Activated naive CD4-positive, alpha-beta T cell treated with anti-CD3 and anti-CD28 coated beads, Interleukin-2, amount 50 U/mL, for 72 hours (primary cell): Measurements from ENCODE around the gene GRK1. TPM values are rescaled to one million over a fixed set of nuclear protein-coding genes. Genes with fewer than 3 reads are reported as not detected.
A peak's percentile ranks its signal among the peaks of the same experiment; 100 is the strongest.

Experiments used
- ATAC-seq, 2 donors: fragments of 150-1000 bp; cut with Tn5 transposase; 2 replicates each; pipeline ENCODE4 v1.10.0; 2021; ENCODE audit warnings: mild to moderate bottlenecking in 2 of 2, moderate library complexity in 2 of 2
- DNase-seq, 2 donors: peaks; one replicate each; pipeline ENCODE4 v3.0.0; 2021 to 2022; ENCODE audit warnings: low spot score in 2 of 2
- H3K27ac Mint-ChIP-seq, 2 donors: one replicate each; pipeline ENCODE4 v1.8.0; 2022; ENCODE audit warnings: mild to moderate bottlenecking in 2 of 2, mixed read lengths in 2 of 2
- H3K36me3 Mint-ChIP-seq, 2 donors: one replicate each; pipeline ENCODE4 v1.8.0; 2022; ENCODE audit warnings: mixed read lengths in 2 of 2
- H3K9me3 Mint-ChIP-seq, 2 donors: one replicate each; pipeline ENCODE4 v1.8.0; 2022; ENCODE audit warnings: mixed read lengths in 2 of 2
- total RNA-seq, 2 donors: library from RNA; stranded (reverse); gene quantifications; one replicate each; pipeline ENCODE4 v1.2.3, GENCODE V29; 2022

GRK1 gene
- total RNA-seq, 2 donors from 2014 or later: 0.23 TPM; not detected in 1

DNA sequence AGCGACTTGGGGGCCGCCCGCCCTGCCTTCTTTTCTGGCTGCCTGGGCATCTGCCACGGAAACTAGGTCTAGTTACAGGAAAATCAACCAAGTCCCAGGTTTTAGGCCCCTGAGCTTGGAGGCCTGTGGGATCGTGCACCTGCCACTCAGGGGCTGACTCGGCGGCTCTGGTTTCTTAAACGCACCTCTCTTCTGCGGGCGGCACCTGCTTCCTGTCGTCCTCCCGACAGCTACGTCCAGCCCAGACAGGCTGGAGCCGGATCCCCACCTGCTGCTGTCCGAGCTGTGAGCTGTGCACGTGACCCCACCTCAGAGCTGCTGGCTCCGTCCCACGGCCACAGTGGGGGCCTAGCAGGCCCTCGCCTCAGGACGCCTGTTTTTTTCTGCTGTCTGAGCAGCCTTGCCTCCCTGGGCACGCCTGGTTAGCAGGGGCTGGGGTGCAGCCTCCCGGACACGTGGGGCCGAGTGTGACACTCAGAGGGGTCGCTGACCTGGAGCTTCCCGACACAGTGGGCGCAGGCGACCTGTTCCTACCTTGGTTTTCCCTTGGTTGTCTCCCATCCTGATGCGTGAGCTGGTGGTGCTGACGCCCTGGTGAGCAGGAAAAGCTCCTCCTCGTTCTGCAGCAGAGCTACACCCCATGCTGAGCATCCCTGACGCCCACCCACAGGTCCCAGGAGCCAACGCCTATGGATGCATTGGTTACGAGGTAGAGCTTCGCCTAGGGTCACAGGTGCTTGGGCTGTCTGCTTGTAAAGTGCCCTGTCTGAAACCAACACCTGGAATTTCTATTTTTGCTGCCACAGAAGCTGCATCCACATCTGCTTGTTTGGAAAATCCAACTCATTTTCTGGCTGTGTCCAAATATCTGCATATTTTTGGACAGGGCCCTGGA lies 109.5 kb downstream of the GRK1 start:
- DNase-seq: peak in 1 of 2 donors; percentile 47
- no peak for ATAC-seq
- Mint-ChIP-seq H3K9me3 (no peaks in the 10 kb centered on the region), H3K36me3 (no peaks in the 10 kb centered on the region), H3K27ac (no peak overlapping the region)

DNA sequence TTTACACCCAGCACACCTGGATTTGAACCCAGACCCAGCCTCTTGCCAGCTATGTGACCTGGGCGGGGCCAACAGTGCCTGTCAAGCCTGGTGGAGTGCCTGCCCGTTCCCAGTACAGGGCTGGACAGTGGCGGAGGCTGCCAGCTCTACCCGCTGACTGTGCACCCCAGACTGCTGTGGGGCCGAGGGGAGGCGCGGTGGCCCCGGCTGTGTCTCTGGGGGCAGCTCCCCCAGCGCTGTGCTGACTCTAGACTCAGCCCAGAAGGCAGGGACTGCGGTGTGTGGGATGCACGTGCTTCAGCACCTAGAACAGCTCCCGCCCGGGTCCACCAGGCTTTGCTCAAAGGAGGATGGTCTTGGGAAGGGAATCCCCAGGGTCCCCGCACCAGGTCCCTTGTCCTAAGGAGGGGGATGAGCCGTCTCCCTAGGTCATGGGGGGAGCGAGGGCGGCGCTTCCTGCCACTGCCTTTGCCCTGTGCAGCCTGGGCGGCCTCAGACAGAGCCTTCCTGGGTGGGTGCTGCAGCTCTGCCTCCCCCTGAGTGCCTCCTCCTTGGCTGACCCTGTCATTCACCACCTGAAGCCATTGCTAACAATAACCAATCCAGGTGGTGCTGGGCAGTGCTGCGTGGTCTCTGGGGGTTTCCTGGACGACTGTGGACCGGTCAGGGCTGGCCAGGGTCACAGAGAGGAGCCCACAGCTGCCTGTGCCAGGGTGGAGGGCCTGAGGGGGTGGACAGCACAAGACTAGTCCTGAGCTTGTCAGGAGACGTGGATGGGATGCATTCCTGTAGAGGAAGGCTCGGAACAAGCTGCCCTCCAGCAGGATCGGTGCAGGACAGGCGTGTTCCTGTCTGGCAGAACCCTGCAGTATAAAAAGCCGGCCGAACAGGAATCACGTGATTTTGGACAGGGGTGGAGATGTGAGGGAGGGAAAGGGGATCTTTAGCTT lies 110.6 kb downstream of the GRK1 start:
- peak in 1 of 2 donors; percentile 35 for ATAC-seq
- Mint-ChIP-seq H3K27ac (no peak overlapping the region), H3K36me3 (no peaks in the 10 kb centered on the region), H3K9me3 (no peaks in the 10 kb centered on the region)
- DNase-seq: peak in 1 of 2 donors; percentile 40

DNA sequence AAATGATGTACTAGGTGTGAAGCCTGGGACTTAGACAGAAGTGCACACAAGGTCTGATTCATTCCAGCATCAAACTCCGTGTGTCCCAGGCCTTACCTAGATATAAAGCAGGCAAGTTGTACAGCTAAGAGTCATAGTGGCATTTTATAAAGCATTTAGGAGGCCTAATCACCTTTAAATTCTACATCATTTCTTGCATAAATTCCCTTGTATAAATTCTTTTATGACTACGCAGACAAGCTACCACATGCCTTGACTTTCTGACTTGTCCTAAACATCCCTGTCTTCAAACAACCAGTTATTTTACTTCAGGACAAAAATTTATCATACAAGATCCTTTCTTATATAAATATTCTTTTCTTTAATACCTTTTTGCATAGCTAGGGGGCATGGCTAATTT lies 114.6 kb downstream of the GRK1 start:
- Mint-ChIP-seq H3K9me3 (no peaks in the 10 kb centered on the region), H3K36me3 (no peaks in the 10 kb centered on the region), H3K27ac (no peak overlapping the region)
- ATAC-seq: no peak
- DNase-seq: no peak

DNA sequence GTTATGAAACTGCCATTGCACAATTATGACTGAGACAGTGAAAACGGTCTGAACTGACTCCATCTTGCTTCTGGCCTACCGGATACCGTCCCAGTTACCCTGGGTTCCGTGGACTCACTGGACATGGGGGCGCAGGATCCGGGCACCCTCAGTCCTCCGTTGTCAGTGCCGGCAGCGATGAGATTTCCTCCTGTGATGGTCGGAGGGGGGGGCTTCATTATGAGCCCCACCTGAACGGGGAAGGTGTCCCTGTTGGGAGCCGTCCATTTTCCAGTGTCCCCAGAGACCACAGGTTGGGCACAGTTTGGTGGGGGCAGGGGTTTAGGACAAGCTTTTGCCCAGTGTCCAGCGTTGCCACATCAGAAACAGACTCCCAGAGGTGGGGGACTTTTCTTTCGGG lies 115.5 kb downstream of the GRK1 start:
- Mint-ChIP-seq H3K27ac (no peak overlapping the region), H3K9me3 (no peaks in the 10 kb centered on the region), H3K36me3 (no peaks in the 10 kb centered on the region)
- ATAC-seq: no peak
- no peak for DNase-seq

DNA sequence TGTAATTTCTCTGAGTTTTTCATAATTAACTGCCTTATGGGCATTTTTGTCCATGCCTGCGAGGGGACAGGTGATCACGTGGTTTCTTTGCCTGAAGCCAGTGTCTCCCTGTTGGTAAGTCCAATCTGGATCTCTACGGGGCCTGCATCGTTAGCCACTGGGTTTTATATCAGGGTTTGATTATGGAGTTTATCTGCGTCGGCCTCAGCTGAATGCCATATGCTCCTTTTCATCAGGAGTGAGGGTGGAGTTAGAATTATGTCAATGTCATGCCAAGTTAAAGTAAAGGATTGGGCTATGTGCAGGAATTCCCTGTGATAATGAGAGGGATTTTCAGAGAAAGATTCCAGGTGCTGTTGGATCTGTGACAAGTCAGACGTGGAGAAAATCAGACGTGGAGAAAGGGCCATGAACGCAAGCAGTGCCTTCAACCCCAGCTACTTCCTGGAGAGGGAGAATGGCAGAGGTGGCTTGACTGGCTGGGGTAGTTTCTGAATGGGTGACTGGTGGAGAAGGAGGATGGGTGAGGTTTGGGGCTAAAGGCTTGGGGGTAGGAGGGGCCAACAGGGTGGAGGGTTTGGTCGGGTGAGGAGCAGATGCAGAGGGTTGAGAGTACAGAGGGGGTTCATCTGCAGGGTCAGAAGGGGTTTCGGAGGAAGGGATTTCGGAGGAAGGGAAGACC lies 116.3 kb downstream of the GRK1 start:
- no peak for ATAC-seq
- Mint-ChIP-seq H3K36me3 (no peaks in the 10 kb centered on the region), H3K9me3 (no peaks in the 10 kb centered on the region), H3K27ac (peak overlapping the region in 1 of 2 donors; percentile 44)
- peak in 1 of 2 donors; percentile 38 for DNase-seq

DNA sequence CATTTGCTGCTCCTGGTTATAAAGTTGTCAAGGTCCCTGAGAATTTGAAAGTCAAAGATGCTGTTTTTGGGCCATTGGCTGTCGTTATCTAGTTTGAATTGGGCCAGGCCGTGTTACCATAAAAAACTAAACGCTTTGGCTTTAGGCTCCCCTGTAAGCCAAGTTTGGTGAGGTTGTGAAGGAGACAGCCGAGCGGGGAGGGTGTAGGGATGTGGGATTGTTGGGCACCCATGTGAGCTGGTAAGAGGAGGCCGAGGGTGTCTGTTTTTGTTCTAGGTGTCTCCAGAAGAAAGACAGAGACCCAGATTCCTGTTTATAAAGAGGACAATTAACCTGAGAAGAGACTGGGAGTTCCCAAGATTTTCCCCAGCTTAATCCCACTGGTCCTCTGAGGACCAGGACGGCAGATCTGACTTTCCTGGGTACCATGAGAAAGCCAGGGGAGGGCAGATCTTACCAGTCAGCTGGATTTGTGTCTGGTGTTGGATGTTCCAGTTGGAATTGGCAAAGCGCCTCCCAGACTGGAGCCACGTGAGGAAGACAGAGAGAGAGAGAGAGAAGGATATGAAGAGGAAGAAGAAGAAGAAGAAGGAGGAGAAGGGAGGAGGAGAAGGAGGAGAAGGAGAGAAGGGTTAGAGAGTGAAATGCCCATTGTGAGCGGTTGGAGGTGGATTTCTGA lies 117.1 kb downstream of the GRK1 start:
- Mint-ChIP-seq H3K9me3 (no peaks in the 10 kb centered on the region), H3K36me3 (no peaks in the 10 kb centered on the region), H3K27ac (peak overlapping the region in 1 of 2 donors; percentile 54)
- DNase-seq (no peak), ATAC-seq (no peak)

DNA sequence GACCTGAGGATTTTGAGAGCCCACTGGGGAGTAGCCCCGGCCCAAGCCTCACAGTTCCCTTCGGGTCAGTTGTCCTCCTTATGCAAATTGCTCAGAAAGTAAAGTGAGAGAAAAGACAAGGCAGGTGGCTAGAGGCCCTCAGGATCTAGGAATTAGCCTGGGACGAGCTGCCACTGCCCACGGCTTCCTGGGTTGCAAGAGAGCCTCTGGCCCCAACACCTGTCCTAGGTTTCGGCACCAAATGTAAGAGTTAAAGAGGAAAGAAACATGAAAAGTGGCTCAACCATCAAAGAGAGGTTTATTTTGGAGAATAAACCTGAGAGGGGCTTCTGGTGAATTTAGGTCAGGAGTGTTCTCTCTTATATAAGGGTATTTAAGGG lies 117.6 kb downstream of the GRK1 start:
- H3K27ac Mint-ChIP-seq: peak overlapping the region in 1 of 2 donors; percentile 54
- peak in 1 of 2 donors; percentile 21 for ATAC-seq
- peak in 1 of 2 donors; percentile 9 for DNase-seq
- no peaks in the 10 kb centered on the region for H3K36me3 Mint-ChIP-seq
- H3K9me3 Mint-ChIP-seq: no peaks in the 10 kb centered on the region

DNA sequence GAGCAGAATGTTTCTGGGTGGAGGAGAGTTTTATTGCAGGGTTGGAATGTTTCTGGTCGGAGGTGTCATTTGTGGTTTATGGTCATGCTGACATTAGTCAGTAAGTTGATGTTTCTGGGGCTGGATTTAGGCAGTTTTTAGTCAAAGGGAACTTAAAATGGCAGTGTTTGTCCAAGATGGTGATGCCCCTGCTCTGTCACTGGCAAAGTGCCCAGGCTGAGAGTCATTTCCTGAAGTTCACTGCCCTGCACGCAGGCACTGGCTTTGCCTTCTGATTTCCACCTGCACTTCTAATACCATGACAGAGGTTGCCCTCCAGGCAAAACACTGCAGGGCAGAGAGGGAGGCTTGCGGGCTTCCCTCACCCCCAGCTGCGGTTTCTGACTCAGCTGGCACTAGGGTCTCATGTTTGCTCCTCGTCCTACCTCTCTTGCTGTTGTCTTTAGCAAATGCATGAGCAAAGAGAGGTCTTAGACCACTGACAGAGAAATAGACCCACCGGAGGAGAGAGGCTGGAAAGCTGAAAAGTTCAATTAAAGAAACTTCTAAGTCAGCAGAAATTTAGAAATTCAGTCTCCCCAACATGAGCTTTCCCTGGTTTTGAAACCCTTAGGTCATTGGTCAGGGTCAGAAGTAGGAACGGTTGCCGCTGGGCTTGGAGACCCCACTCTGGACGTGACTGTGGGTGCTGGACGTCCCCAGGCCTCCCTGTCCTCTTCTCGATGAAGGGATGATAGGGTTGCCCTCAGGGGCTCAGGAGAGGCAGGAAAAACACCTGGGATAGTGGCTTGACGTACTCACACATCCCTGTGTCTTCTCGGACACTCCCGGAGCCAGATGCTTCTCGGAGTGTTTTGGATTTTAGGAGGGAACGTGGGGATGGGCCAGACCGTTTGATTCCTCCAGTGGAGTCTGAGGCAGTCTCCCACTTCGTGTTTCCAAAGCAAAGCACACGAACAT lies 118.3 kb downstream of the GRK1 start:
- Mint-ChIP-seq H3K36me3 (no peaks in the 10 kb centered on the region), H3K27ac (no peak overlapping the region), H3K9me3 (no peaks in the 10 kb centered on the region)
- DNase-seq: peak; percentile 20 to 70
- ATAC-seq: peak; percentile 50 to 89

DNA sequence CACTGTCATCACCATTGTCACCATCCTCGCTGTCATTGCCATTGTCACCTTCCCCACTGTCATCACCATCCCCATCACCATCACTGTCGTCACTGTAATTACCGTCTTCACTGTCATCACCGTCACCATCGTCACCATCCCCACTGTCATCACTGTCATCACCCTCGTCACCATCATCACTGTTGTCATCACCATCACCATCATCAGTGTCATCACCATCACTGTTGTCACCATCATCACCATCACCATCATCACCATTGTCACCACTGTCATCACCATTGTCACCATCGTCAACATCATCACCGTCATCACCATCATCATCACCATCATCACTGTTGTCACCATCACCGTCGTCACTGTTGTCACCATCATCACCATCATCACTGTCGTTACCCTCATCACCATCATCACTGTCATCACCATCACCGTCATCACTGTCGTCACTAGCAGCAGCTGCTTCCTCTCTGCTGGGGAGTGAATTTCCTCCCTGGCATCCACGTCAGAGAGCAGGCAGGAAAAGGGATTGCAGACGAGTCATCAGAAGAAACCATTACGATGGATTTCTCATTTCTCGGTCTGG lies 119.3 kb downstream of the GRK1 start:
- Mint-ChIP-seq H3K27ac (no peak overlapping the region), H3K9me3 (no peaks in the 10 kb centered on the region), H3K36me3 (no peaks in the 10 kb centered on the region)
- DNase-seq (peak in 1 of 2 donors; percentile 21), ATAC-seq (peak in 1 of 2 donors; percentile 6)

Other genes starting within 250 kb of the GRK1 start
- gene ADPRHL1, start 213.7 kb upstream of the GRK1 start, total RNA-seq: under 1 TPM in 1 of 2 donors, not detected in 1; 0.19 TPM
- 10 to 100 TPM; 18.9 to 36.5 TPM for gene DCUN1D2, start 176.5 kb upstream of the GRK1 start, total RNA-seq
- 100 to 1,000 TPM in 1 of 2 donors, 10 to 100 TPM in 1; 95.1 to 173 TPM for gene TFDP1, start 82.5 kb upstream of the GRK1 start, total RNA-seq
- gene ATP4B, start 9.0 kb upstream of the GRK1 start, total RNA-seq: not detected
- gene TMEM255B, start 92.0 kb downstream of the GRK1 start, total RNA-seq: 1 to 10 TPM; 1.8 to 2.9 TPM
- gene GAS6, start 196.9 kb downstream of the GRK1 start, total RNA-seq: 1 to 10 TPM in 1 of 2 donors, under 1 TPM in 1; 0.45 to 1.2 TPM